Measurements from ENCODE around the gene SMIM36.
"Not testable (repeated sequence)": the region's sequence is repeated elsewhere in the genome, so short reads cannot be mapped to it uniquely, and the experiment has no call there.

Gene SMIM36

GRCh38 chr17:55510986-55511721, at the start of gene SMIM36:
SMIM36 (minus strand) TSS chr17:55511452.
- DNase-seq (ENCODE audit: low spot score) = no peak

DNA sequence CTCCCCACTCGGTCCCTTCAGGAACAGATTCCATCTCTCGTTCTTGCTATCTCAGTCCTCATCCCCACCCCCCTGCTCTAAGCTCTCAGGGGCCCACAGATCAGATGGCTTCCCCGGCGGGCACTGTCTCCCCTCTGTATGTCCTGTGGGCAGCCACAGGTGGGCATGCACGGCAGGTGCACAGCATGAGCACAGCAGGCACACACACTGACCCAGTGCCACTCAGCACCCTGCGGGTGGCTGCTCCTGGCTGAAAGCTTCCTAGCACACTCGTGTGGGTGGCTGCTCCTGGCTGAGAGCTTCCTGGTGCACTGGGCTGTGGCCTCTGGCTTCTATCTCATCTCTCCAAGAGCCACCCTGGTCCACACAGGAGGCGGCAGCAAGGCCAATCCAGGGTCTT, 44.5 kb upstream of the SMIM36 start:
- no peak for DNase-seq (ENCODE audit: low spot score)

DNA sequence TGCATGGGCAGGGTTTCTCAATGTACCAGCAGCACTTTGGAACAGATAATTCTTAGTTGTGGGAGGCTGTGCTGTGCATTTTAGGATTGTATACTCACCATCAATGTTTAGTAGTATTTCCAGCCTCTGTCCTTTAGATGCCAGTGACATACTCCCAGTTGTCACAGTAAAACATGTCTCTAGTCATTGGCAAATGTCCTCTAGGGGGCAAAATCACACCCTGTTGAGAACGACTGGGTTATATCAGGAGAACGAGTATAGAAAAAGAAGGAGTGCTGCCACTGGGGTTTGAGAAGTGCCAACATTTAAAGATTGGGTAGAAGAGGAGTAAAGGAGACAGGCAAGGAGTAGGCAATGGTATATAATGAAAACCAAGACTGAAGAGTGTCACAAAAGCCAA, 37.9 kb upstream of the SMIM36 start:
- no peak for DNase-seq (ENCODE audit: low spot score)

- DNase-seq (ENCODE audit: low spot score) = no peak
Measured at GRCh38 chr17:55546991-55547664, 35.9 kb upstream of the SMIM36 start.

GRCh38 chr17:55546481-55546880, 35.2 kb upstream of the SMIM36 start:
- no peak for DNase-seq (ENCODE audit: low spot score)

GRCh38 chr17:55545806-55546205, 34.6 kb upstream of the SMIM36 start:
- no peak for DNase-seq (ENCODE audit: low spot score)

DNA sequence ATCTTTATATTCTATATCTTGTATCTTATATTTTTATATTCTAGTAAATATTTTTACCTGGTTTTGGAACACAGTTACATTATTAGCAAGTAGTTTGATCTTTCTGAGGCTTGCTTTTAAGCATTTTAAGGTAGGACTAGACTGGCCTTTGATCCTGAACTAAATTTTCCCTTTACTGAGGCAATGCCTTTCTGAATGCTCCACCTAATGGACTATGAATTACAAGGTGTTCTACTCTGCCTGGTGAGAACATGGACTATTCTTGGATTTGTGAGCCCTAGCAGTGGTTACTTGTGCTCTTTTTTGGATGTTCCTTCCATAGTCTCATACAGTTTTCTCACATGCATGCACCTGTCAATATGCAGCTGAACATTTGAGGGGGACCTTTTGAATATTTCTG, 32.5 kb upstream of the SMIM36 start:
- no peak for DNase-seq (ENCODE audit: low spot score)

DNA sequence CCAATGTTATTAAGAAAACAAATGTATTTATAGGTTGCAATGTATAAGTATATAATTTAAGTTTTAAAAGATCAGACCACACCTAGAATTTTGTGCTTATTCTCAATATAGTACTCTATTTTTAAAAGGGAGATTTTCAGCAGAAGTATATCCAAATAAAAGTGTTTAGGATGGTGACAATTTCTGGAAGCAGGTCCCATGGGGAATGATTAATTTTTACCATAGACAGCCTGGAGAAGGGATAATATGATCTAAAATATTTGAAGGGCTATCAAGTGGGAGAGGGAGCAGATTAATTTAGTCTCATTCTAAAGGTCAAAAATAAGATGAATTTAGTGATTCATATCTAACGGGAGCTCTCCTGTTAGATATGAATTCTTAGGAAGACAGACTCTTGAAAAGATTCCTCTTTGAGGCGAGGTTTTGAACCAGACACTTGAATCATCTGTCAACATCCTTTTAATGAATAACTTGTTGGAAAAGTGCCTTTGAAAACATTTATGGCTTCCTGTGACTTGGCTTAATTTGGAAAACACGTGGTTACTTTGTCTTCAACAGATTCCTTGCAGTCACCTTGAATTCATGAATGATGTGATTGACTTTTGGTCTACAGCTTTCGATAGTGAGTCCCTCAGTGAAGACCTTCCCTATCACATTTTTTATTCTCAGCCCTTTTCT, 29.3 kb upstream of the SMIM36 start:
- no peak for DNase-seq (ENCODE audit: low spot score)

DNA sequence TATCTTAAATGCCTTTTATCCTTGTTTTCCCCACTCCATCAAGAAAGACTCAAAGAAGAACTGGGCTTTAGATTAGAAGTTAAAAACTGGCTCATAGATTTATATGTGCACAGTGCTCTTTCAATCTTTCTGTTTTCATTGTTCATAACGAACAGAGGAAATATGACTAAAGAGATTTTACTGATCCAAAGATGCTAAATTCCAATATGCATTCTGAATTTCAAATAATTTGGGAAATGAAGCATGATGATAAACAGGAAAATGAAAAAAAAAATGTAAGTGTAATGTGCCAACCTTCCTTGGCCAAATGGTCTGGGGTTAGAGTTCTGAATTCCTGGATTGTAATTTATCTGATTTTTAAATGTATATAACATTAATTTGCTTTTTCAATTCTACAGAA, 25.0 kb upstream of the SMIM36 start:
- DNase-seq (ENCODE audit: low spot score) = no peak

GRCh38 chr17:55533608-55534007, 22.4 kb upstream of the SMIM36 start:
- no peak for DNase-seq (ENCODE audit: low spot score)

DNA sequence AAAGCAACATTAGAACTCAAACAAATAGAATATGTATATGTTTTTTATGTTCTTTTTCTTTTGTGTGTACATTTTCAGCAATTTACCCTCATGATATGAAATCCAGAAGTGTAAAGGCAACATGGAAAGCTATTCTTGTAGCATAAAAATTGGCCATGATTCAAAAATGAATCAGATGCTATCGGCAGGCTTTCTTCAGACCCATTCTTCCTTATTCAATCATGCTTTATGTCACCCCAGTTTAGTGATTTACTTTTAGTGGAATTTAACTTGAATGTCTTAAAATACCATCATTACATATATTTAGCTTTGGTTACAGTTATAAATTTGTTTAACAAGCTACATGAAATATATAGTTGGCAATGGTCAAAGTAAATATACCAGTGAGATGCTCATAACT, 21.4 kb upstream of the SMIM36 start:
- DNase-seq (ENCODE audit: low spot score) = no peak

- no peak for DNase-seq (ENCODE audit: low spot score)
Measured at GRCh38 chr17:55531053-55531728, 19.9 kb upstream of the SMIM36 start.

- no peak for DNase-seq (ENCODE audit: low spot score)
Measured at GRCh38 chr17:55530064-55530463, 18.8 kb upstream of the SMIM36 start.

GRCh38 chr17:55527540-55528118, 16.4 kb upstream of the SMIM36 start:
- DNase-seq (ENCODE audit: low spot score) = no peak

DNA sequence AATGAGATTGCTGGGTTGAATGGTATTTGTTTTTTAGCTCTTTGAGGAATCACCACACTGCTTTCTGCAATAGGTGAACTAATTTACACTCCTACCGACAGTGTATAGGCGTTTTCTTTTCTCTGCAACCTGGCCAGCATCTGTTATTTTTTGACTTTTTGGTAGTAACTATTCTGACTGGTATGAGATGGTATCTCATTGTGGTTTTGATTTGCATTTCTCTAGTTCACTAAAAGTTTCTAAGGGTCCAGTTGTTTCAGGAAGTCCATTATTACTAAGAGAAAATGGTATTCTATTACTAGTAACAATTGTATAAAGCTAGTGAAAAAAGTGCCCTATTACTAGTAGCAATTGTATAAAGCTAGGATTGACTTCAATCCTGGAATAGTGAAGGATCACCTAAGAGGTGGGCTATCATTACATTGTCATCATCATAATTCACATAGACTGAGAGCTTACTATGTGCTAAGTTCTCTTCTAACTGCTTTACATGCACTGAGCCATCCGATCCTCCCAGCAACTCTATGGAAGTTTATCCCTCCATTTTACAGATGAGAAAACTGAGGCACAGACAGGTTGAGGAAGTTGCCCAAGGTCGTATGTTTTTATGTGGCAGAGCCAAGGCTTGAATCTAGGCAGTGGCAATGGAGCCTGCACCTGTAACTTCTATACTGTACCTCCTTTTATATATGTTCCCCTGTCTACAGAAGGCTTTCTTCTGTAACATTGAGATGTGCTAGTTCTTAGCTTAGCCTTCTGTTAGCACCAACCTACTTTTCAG, 13.4 kb upstream of the SMIM36 start:
- DNase-seq (ENCODE audit: low spot score) = no peak

DNA sequence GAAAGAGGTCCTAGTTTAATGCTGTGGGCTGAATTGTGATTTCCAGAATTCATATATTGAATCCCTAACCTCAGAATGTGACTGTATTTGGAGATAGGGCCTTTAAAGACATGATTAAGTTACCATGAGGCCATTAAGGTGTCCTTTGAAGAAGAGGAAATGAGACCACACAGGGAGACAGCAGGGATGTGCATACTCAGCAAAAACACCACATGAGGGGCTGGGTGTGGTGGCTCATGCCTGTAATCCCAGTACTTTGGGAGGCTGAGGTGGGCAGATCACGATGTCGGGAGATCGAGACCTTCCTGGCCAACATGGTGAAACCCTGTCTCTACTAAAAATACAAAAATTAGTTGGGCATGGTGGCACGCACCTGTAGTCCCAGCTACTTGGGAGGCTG, 11.8 kb upstream of the SMIM36 start:
- not testable (repeated sequence) for DNase-seq (ENCODE audit: low spot score)

DNA sequence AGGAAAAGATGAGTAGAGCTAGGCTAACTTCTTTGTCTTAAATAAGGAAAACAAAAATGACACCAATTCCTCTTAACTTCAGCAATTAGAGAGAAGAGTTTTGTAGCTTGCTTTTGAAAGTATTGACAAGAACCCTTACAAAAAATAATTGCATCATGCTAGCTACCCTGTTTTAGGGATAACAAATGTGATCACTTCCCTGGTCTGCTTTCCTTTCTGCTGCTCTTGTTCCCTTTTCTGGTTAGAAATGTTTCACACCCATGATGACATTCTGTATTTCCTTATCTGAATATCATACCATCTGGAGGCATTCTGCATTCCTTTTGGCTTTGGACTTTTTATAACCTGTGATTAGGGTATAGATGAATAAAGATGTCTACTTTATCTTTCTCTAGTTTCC, 9.9 kb upstream of the SMIM36 start:
- DNase-seq (ENCODE audit: low spot score) = no peak

GRCh38 chr17:55520402-55520801, 9.2 kb upstream of the SMIM36 start:
- no peak for DNase-seq (ENCODE audit: low spot score)

GRCh38 chr17:55518510-55518909, 7.3 kb upstream of the SMIM36 start:
- DNase-seq (ENCODE audit: low spot score) = no peak

DNA sequence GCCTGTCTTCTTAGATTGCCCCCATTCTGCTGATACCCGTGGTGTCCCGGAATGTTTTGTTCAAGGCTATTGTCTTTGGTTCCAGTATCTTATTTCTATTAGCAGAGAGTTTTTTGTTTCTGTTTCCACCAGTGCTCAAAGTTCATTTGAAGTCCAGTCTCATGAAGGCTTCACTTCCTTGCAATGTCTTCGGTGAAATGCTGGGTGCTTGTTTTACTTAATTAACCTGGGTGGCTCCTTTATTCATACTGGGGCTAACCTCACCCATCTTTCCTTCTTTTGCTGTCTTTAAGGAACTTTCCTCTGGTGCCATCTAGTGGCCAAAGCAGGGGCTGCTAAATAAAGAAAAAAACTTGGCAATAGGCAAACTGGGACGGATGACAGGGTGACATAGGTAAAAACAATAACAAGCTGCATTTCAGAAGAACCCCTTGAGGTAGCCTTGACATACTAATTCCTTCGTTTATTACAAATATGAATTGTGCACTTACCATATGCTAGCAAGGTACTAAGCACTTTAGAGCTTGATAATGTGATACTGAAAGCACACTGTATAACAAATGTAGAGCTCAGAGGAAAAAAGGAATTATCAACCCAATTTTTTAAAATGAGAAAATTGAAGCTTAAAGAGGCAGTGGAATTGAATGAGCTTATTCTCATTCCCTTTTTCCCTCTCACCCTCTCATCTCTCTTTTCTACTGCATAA, 2.8 kb upstream of the SMIM36 start:
- peak; percentile 71 for DNase-seq (ENCODE audit: low spot score)

DNA sequence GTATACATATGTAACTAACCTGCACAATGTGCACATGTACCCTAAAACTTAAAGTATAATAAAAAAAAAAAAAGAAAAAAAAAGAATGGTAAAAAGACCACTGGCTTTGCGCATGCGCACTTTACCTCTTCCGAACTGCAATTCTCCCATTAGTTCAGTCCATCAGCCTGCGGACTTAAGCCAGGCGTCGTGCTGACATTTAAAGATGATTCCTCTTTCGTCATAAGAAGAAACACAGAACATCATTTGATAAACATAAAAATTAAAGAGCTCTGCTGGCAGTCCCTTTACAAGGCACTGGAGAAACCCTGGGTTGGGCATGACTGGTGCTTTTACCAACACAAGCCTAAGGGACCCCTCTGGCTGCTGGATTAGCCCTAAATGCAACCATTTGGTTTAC, 3.6 kb downstream of the SMIM36 start:
- DNase-seq (ENCODE audit: low spot score) = not testable (repeated sequence)
